H1 (cell line): ENCODE measurements around the gene PMM2. TPM values are rescaled to one million over a fixed set of nuclear protein-coding genes. Genes with fewer than 3 reads are reported as not detected.

Experiments
- BCL11A ChIP-seq, 2 experiments: IDR thresholded peaks; one replicate each; pipeline ENCODE4 v1.6.1; 2011; ENCODE audit warnings: low read depth in 2 of 2, low read length in 2 of 2, mild to moderate bottlenecking in 2 of 2
- BRCA1 ChIP-seq: IDR thresholded peaks from 2 replicates; pipeline ENCODE4 v1.6.1; 2012; ENCODE audit warnings: low read depth, low read length, improper control_type of control experiment
- CHD2 ChIP-seq: IDR thresholded peaks from 2 replicates; pipeline ENCODE4 v1.6.1; 2012; ENCODE audit warnings: low read length, improper control_type of control experiment
- CTBP2 ChIP-seq: IDR thresholded peaks from 2 replicates; pipeline ENCODE4 v1.7.0; 2011; ENCODE audit warnings: borderline replicate concordance, mild to moderate bottlenecking, moderate library complexity, mixed read lengths, low read length; ENCODE audit not compliant: insufficient read depth, insufficient read length
- JUN ChIP-seq: IDR thresholded peaks from 2 replicates; pipeline ENCODE4 v1.6.1; 2011; ENCODE audit warnings: low read depth, mild to moderate bottlenecking, improper control_type of control experiment, low read length
- SP2 ChIP-seq: IDR thresholded peaks from 2 replicates; pipeline ENCODE4 v1.6.1; 2012; ENCODE audit warnings: mild to moderate bottlenecking, low read length, inconsistent platforms
- polyA plus RNA-seq, 7 experiments: library from polyadenylated mRNA; depleted of rRNA in 3 of 7; stranded (reverse) in 5 of 7; unstranded in 2 of 7; fragments of >200 nt in 5 of 7; fragments of 200-250 nt in 2 of 7; gene quantifications; 1 replicate in 5 of 7; 2 replicates in 1 of 7; 4 replicates in 1 of 7; pipeline versions ENCODE4 v1.2.1 to v1.2.3, GENCODE V29; 2011 to 2013; ENCODE audit warnings: missing spikeins in 2 of 7, mixed read lengths in 2 of 7
- total RNA-seq: library from RNA; stranded (reverse); fragmentation: NEBNext Ultra II Directional; extraction: Animal tissue kit (Norgen Biotek cat#: 25700); gene quantifications from 2 replicates; pipeline ENCODE4 v1.2.1, GENCODE V29; 2021
- TF ChIP-seq, protein P1 (sequence below): IDR thresholded peaks from 2 replicates; pipeline ENCODE4 v1.6.1; 2012; ENCODE audit warnings: low read length, inconsistent platforms

PMM2 gene
- total and polyA plus RNA-seq, 2 of the 8 experiments (the other 6 are each of a cell fraction or from before 2014, with no cell fraction given): 26.2 to 49.4 TPM

DNA sequence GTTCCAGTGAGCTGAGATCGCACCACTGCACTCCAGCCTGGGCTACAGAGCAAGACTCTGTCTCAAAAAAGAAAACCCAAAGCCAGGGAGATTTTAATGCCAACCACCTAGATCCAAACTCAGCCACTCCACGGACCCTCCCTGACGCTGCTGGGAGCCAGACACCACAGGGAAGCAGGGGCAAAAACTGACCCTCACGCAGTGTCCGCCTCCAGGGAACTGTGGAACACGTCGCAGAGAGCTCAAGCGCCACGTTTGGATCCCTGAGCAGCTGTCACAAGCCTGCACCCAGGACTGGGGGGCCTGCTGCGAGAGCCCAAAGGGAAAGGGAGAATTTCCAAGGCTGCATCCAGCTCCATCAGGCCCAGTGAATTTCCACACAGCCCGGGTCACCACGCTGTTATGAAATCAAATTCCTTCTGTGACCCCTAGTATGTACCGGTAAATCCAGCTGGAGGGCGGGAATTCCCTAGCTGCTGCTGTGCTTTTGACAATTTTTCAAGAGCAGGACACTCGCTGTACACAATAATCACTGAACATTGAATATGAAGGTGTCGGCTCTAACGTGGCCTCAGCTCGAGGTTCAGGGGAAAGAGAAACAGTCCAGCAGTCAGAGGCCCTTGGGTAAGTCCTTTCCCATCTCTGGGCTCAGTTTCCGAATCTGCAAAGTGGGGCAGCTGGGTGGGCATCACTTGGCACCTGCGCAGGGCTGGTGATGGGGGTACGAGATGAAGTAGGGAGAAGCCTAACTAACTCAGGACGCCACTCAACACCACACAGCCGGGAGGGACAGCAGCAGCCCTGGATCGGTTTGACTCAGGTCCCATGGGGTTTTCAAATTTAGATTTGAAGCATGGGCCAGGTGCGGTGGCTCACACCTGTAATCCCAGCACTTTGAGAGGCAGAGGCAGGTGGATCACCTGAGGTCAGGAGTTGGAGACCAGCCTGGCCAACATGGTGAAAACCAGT lies 62.6 kb downstream of the PMM2 start (continued):
- TF ChIP-seq, protein P1, sequence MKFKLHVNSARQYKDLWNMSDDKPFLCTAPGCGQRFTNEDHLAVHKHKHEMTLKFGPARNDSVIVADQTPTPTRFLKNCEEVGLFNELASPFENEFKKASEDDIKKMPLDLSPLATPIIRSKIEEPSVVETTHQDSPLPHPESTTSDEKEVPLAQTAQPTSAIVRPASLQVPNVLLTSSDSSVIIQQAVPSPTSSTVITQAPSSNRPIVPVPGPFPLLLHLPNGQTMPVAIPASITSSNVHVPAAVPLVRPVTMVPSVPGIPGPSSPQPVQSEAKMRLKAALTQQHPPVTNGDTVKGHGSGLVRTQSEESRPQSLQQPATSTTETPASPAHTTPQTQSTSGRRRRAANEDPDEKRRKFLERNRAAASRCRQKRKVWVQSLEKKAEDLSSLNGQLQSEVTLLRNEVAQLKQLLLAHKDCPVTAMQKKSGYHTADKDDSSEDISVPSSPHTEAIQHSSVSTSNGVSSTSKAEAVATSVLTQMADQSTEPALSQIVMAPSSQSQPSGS: no peak
- no peak for TF ChIP-seq BRCA1
- TF ChIP-seq CTBP2: no peak
- TF ChIP-seq BCL11A (IDR thresholded peaks at IDR 0.05; ENCODE audit: low read depth in 2 of 2, low read length in 2 of 2): no peak
- no peak for TF ChIP-seq CHD2
- TF ChIP-seq JUN: no peak
- no peak for TF ChIP-seq SP2
